Activated naive CD4-positive, alpha-beta T cell treated with anti-CD3 and anti-CD28 coated beads, Interleukin-2, amount 50 U/mL, for 72 hours (primary cell): ENCODE measurements around the gene CCR5. TPM values are rescaled to one million over a fixed set of nuclear protein-coding genes. Genes with fewer than 3 reads are reported as not detected.
"Not testable (repeated sequence)": the region's sequence is repeated elsewhere in the genome, so short reads cannot be mapped to it uniquely, and the experiment has no call there.

Experiments
- ATAC-seq, 2 donors: fragments of 150-1000 bp; cut with Tn5 transposase; 2 replicates each; pipeline ENCODE4 v1.10.0; 2021; ENCODE audit warnings: mild to moderate bottlenecking in 2 of 2, moderate library complexity in 2 of 2
- DNase-seq, 2 donors: peaks; one replicate each; pipeline ENCODE4 v3.0.0; 2021 to 2022; ENCODE audit warnings: low spot score in 2 of 2
- H3K27ac Mint-ChIP-seq, 2 donors: one replicate each; pipeline ENCODE4 v1.8.0; 2022; ENCODE audit warnings: mild to moderate bottlenecking in 2 of 2, mixed read lengths in 2 of 2
- H3K36me3 Mint-ChIP-seq, 2 donors: one replicate each; pipeline ENCODE4 v1.8.0; 2022; ENCODE audit warnings: mixed read lengths in 2 of 2
- H3K9me3 Mint-ChIP-seq, 2 donors: one replicate each; pipeline ENCODE4 v1.8.0; 2022; ENCODE audit warnings: mixed read lengths in 2 of 2
- total RNA-seq, 2 donors: library from RNA; stranded (reverse); gene quantifications; one replicate each; pipeline ENCODE4 v1.2.3, GENCODE V29; 2022

Gene CCR5
- under 1 TPM in 1 of 2 donors, not detected in 1; 0.25 TPM for total RNA-seq

GRCh38 chr3:46370839-46371518 lies at the start of gene CCR5:
TSS of gene CCR5 (plus strand) at chr3:46370946. CDS start at chr3:46372903, 1,957 bp downstream.
- Mint-ChIP-seq H3K36me3 (no peaks in the 10 kb centered on the region), H3K27ac (peak within 1 kb of the TSS; percentile 68 to 92), H3K9me3 (no peaks in the 10 kb centered on the region)
- peak; percentile 33 to 48 for ATAC-seq
- DNase-seq: no peak

GRCh38 chr3:46321461-46322104 lies 49.2 kb upstream of the CCR5 start:
- Mint-ChIP-seq H3K27ac (no peak overlapping the region), H3K36me3 (peaks cover 9 to 18% of the 10 kb centered on the region in 2 donors), H3K9me3 (peaks cover 0 to 23% of the 10 kb centered on the region in 2 donors)
- ATAC-seq (no peak), DNase-seq (no peak)

DNA sequence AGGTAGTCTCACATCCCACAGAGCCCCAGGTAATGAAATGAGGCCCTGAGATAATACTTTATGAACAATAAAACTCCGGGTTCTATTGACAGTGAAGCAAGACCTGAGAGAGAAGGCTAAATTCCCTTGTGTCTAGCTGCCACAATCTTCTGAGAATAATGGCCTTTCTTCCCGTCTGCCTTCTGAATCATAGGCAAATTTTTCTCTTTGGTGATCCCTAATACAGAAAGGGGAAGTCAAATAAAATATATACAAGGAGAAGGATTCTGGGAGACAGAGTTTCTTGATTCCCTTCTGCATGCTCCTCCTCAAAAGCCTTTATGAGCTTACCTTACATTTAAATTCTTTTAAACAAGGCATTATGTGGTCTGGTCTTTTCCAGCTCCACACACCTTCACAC lies 46.7 kb upstream of the CCR5 start:
- Mint-ChIP-seq H3K36me3 (peaks cover 0 to 6% of the 10 kb centered on the region in 2 donors), H3K27ac (no peak overlapping the region), H3K9me3 (peaks cover 0 to 6% of the 10 kb centered on the region in 2 donors)
- no peak for DNase-seq
- no peak for ATAC-seq

- ATAC-seq (no peak), DNase-seq (no peak)
- H3K36me3 Mint-ChIP-seq: peaks cover 0 to 6% of the 10 kb centered on the region in 2 donors
- no peak overlapping the region for H3K27ac Mint-ChIP-seq
- H3K9me3 Mint-ChIP-seq: peaks cover 0 to 6% of the 10 kb centered on the region in 2 donors
These were observed 45.0 kb upstream of the CCR5 start for GRCh38 chr3:46325645-46326300.

DNA sequence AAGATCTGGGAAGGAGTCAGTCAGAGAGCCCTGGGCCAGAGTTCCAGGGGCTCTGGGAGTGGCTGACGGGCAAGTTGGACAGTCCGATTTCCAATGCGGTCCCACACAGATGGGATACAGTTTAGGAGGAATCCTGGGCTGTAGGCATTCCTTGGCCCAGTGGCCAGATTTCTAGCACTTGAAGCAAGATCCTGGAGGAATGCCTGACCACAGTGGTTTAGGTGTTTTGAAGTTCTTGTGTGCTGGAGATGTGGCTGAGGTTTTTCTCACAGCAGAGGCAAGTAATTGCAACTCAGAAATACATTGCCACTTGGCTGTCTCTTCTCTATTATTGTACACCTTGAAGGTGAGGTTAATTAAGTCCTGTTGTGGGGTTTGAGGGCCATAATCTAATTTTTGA lies 40.1 kb upstream of the CCR5 start:
- H3K9me3 Mint-ChIP-seq, H3K27ac Mint-ChIP-seq, DNase-seq, ATAC-seq: not testable (repeated sequence)
- peaks cover 0 to 14% of the 10 kb centered on the region in 2 donors for H3K36me3 Mint-ChIP-seq

GRCh38 chr3:46334741-46335478 lies 35.8 kb upstream of the CCR5 start:
- Mint-ChIP-seq H3K9me3 (peaks cover 18 to 24% of the 10 kb centered on the region in 2 donors), H3K36me3 (peaks cover 22 to 35% of the 10 kb centered on the region in 2 donors), H3K27ac (no peak overlapping the region)
- no peak for DNase-seq
- ATAC-seq: peak; percentile 86 to 96

- DNase-seq: no peak
- Mint-ChIP-seq H3K9me3 (peaks cover 22 to 29% of the 10 kb centered on the region in 2 donors), H3K36me3 (peaks cover 25 to 39% of the 10 kb centered on the region in 2 donors), H3K27ac (no peak overlapping the region)
- no peak for ATAC-seq
These were observed 35.2 kb upstream of the CCR5 start for GRCh38 chr3:46335541-46335940.

GRCh38 chr3:46337911-46338310 lies 32.8 kb upstream of the CCR5 start:
- ATAC-seq: peak; percentile 66 to 78
- DNase-seq: no peak
- peaks cover 21 to 22% of the 10 kb centered on the region in 2 donors for H3K9me3 Mint-ChIP-seq

DNA sequence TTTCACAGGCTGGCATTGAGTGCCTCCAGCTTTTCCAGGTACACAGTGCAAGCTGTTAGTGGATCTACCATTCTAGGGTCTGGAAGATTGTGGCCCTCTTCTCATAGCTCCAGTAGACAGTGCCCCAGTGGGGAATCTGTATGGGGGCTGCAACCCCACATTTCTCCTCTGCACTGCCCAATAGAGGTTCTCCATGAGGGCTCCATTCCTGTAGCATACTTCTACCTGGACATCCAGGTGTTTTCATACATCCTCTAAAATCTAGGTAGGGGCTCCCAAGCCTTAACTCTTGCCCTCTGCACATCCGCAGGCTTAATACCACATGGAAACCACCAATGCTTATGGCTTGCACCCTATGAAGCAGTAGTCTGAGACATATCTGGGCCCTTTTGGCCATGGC lies 31.9 kb upstream of the CCR5 start:
- DNase-seq (no peak), ATAC-seq (no peak)
- peaks cover 25 to 26% of the 10 kb centered on the region in 2 donors for H3K36me3 Mint-ChIP-seq
- peaks cover 21 to 22% of the 10 kb centered on the region in 2 donors for H3K9me3 Mint-ChIP-seq
- no peak overlapping the region for H3K27ac Mint-ChIP-seq

More at GRCh38 chr3:46337911-46338310, 32.8 kb upstream of the CCR5 start:
- Mint-ChIP-seq H3K27ac (no peak overlapping the region), H3K36me3 (peaks cover 25 to 26% of the 10 kb centered on the region in 2 donors)

GRCh38 chr3:46344476-46344875 lies 26.3 kb upstream of the CCR5 start:
- Mint-ChIP-seq H3K9me3 (peaks cover 8 to 21% of the 10 kb centered on the region in 2 donors), H3K36me3 (peaks cover 7 to 29% of the 10 kb centered on the region in 2 donors), H3K27ac (no peak overlapping the region)
- ATAC-seq (no peak), DNase-seq (no peak)

DNA sequence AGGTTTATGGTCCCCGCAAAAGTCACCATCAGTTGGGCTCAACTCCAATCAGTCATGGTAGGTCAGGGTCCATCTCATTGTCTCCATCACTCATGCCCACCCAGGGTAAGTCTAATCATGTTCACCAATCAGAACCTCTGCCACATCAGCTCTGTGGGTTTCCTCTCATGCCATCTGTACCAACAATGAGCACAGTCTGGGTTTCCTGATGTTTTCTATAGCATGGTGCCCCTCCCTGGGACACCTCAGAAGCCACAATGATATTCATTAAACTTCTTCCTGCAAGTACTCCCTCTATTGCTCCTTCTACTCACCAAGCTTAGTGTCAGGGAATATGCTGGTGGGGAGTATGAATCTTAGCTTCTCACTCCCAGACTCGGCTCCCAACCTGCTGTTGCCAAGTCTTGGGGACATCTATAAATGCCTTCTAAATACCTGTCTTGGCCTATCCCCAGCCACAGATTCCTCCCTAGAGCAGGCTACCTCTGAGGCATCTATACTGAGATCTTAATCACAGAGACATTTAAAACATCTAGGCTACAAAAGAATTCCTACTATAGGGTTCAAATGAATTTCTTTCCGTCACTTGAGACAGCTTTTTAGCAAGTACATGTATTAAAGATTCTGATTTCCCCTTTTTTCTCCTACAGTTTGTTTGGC lies 21.8 kb upstream of the CCR5 start:
- no peak for ATAC-seq
- no peak overlapping the region for H3K27ac Mint-ChIP-seq
- DNase-seq: no peak
- peaks cover 0 to 21% of the 10 kb centered on the region in 2 donors for H3K36me3 Mint-ChIP-seq
- peaks cover 0 to 11% of the 10 kb centered on the region in 2 donors for H3K9me3 Mint-ChIP-seq

DNA sequence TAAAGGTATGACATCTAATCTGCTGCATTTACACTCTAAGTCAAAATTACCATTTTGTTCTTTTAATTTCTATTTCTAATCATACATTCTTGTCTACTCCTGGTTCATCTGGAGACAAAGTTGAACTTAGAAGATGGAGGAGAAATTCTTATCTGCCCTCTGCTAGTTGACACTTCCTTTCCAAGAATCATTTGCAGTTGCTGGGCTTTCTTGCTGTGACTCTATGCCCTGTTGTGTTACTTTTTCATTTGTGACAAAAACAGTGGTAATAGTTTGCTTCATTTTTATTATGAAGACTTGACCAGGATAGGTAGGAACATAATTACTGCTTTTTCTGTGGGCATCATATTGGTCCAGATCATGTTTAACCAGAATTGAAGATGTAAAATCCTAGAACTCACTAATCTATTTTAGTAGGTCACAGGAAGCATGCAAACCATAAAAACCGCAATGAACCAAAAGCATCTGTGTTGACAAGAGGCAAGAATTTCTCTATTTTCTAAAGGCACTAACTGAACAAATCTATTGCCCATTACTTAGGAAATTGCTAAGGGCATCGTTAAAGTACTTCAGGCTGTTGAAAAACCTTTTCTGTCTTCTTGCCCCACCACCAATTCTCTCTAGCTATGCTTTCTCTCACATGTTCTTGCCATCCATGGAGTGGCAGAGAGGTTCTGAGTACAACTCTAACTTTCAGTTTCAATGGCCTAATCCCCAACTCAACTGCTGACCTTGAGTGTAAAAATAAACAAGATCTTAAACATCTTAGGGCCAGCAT lies 21.1 kb upstream of the CCR5 start:
- peak in 1 of 2 donors; percentile 19 for ATAC-seq
- Mint-ChIP-seq H3K27ac (no peak overlapping the region), H3K36me3 (peaks cover 0 to 21% of the 10 kb centered on the region in 2 donors), H3K9me3 (peaks cover 0 to 11% of the 10 kb centered on the region in 2 donors)
- no peak for DNase-seq

- DNase-seq (no peak), ATAC-seq (no peak)
- Mint-ChIP-seq H3K27ac (no peak overlapping the region), H3K9me3 (peaks cover 0 to 11% of the 10 kb centered on the region in 2 donors), H3K36me3 (peaks cover 0 to 21% of the 10 kb centered on the region in 2 donors)
These were observed 20.5 kb upstream of the CCR5 start for GRCh38 chr3:46350262-46350565.

DNA sequence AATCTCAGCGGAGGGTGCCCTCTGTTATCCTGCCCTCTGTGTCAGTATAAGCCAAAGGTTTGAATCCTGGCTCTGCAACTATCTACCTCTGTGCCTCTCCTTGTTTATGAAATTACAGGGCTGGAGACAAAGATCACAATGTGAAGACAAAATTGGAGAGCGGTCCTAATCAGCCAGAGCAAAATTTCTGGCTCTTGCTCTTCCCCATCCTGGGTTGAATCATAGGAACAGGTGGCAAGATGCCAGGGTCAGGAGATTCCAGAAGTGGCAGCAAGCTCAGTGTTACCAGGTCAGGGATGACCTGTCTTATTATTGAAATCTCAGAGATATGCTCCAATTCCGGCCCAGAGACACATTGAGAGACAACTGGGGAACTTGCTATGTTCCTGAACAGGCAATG lies 19.1 kb upstream of the CCR5 start:
- DNase-seq (no peak), ATAC-seq (no peak)
- H3K36me3 Mint-ChIP-seq: peaks cover 0 to 20% of the 10 kb centered on the region in 2 donors
- no peak overlapping the region for H3K27ac Mint-ChIP-seq
- peaks cover 0 to 11% of the 10 kb centered on the region in 2 donors for H3K9me3 Mint-ChIP-seq

DNA sequence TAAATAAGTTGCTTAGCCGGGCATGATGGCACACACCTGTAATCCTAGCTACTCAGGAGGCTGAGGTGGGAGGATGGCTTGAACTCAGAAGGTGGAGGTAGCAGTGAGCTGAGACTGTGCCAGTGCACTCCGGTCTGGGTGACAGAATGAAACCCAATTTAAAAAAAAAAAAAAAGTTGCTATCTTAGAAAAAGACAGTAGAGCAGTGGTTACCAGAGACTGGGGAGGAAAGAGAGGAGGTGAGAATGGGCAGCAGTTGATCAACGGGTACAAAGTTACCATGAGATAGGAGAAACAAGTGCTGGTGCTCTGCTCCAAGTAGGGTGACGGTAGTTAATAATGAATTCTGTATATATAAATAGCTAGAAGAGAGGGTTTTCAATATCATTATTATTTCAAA lies 17.7 kb upstream of the CCR5 start:
- peaks cover 0 to 8% of the 10 kb centered on the region in 2 donors for H3K36me3 Mint-ChIP-seq

More for the DNA sequence above, 17.7 kb upstream of the CCR5 start:
- no peak overlapping the region for H3K27ac Mint-ChIP-seq
- H3K9me3 Mint-ChIP-seq: peaks cover 0 to 6% of the 10 kb centered on the region in 2 donors
- DNase-seq: no peak
- no peak for ATAC-seq
